Uterus (tissue), 4 donors: Measurements from ENCODE around the gene BCAT1. TPM values are rescaled to one million over a fixed set of nuclear protein-coding genes. Genes with fewer than 3 reads are reported as not detected.
"Not testable (repeated sequence)": the region's sequence is repeated elsewhere in the genome, so short reads cannot be mapped to it uniquely, and the experiment has no call there.

Experiments
- DNase-seq, 2 donors: peaks; one replicate each; pipeline ENCODE4 v3.0.0-alpha.2; 2019 to 2020
- H3K27ac ChIP-seq, 2 donors: fragments of 200-600 bp; sonication (generic); 1 replicate in 1 of 2; 2 replicates in 1 of 2; pipeline ENCODE4 v1.5.1; 2016 to 2018
- H3K27me3 ChIP-seq, 2 donors: fragments of 200-600 bp; sonication (generic); one replicate each; pipeline ENCODE4 v1.5.1; 2018 to 2019; ENCODE audit warnings: control low read depth in 1 of 2
- H3K36me3 ChIP-seq, 2 donors: fragments of 200-600 bp; sonication (generic); one replicate each; pipeline ENCODE4 v1.5.1; 2019; ENCODE audit warnings: control low read depth in 1 of 2
- H3K4me1 ChIP-seq, 2 donors: fragments of 200-600 bp; sonication (generic); one replicate each; pipeline ENCODE4 v1.5.1; 2018 to 2019; ENCODE audit warnings: control low read depth in 1 of 2
- H3K4me3 ChIP-seq, 2 donors: fragments of 200-600 bp; sonication (generic); 1 replicate in 1 of 2; 2 replicates in 1 of 2; pipeline ENCODE4 v1.5.1; 2018 to 2019; ENCODE audit warnings: mild to moderate bottlenecking in 1 of 2
- H3K9me3 ChIP-seq, 2 donors: fragments of 200-600 bp; sonication (generic); one replicate each; pipeline ENCODE4 v1.5.1; 2019; ENCODE audit warnings: control low read depth in 1 of 2
- POLR2A ChIP-seq, 2 donors: fragments of 450-650 bp; IDR thresholded peaks; one replicate each; pipeline ENCODE4 v1.6.1; 2016; ENCODE audit warnings: antibody characterized with exemption in 2 of 2, mild to moderate bottlenecking in 1 of 2, moderate library complexity in 1 of 2
- intact Hi-C: fragments of 100-400 bp; cut with DNase I; formaldehyde crosslinking; loops from one replicate; pipeline ENCODE4 v1.15.1; 2023; ENCODE audit warnings: low total_unique reads
- total RNA-seq, 4 donors: library from RNA; depleted of rRNA in 3 of 4; stranded (reverse); fragments of >200 nt in 3 of 4; gene quantifications; one replicate each; pipeline versions ENCODE4 v1.1.0 to v1.2.4, GENCODE V29; 2014 to 2023
- TF ChIP-seq, protein P1 (sequence below), 4 experiments: fragments of 200-600 bp in 2 of 4; fragments of 450-650 bp in 2 of 4; sonication (generic) in 2 of 4; IDR thresholded peaks; one replicate each; pipeline ENCODE4 v1.5.1; 2016 to 2019; ENCODE audit warnings: antibody characterized with exemption in 4 of 4, mild to moderate bottlenecking in 2 of 4, moderate library complexity in 1 of 4
- donor health status: DM: yes; HTN: yes; CAD: no.

Gene BCAT1
- total RNA-seq, 4 donors from 2014 or later = 23.6 to 221 (median 59.7) TPM

DNA sequence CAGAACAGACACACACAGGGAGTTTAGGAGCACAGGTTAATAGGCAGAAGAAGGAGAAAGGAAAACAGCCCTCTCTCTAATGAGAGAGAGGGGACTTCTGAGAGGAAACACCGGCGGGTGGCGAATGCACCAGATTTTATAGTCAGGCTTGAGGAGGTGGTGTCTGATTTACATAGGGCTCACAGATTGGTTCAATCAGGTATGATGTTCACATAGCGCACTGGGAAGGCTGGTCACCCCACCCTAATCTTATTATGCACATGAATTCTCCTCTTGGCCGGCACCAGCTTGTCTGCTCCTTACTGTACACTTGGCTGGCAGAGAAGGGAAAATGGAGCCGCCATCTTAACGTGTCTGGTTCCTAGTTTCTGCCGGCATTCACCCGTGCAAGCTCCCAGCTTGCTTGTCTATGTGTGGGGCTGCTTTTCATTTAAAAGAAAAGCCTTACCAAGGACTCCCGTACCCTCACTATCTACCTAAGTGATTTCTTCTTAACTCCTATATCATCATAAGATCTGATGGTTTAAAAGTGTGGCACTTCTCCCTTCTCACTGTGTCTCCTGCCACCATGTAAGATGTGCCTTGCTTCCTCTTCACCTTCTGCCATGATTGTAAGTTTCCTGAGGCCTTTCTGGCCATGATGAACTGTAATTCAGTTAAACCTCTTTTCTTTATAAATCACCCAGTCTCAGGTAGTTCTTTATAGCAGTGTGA is 15.1 kb downstream of the BCAT1 start:
- H3K9me3 ChIP-seq = no peaks in the 10 kb centered on the region
- DNase-seq = no peak
- TF ChIP-seq, protein P1, sequence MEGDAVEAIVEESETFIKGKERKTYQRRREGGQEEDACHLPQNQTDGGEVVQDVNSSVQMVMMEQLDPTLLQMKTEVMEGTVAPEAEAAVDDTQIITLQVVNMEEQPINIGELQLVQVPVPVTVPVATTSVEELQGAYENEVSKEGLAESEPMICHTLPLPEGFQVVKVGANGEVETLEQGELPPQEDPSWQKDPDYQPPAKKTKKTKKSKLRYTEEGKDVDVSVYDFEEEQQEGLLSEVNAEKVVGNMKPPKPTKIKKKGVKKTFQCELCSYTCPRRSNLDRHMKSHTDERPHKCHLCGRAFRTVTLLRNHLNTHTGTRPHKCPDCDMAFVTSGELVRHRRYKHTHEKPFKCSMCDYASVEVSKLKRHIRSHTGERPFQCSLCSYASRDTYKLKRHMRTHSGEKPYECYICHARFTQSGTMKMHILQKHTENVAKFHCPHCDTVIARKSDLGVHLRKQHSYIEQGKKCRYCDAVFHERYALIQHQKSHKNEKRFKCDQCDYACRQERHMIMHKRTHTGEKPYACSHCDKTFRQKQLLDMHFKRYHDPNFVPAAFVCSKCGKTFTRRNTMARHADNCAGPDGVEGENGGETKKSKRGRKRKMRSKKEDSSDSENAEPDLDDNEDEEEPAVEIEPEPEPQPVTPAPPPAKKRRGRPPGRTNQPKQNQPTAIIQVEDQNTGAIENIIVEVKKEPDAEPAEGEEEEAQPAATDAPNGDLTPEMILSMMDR (IDR thresholded peaks at IDR 0.05) = no peak
- TF ChIP-seq POLR2A (IDR thresholded peaks at IDR 0.05) = no peak
- no peak overlapping the region for H3K27ac ChIP-seq
- no peaks in the 10 kb centered on the region for H3K4me1 ChIP-seq
- H3K27me3 ChIP-seq = no peaks in the 10 kb centered on the region
- no peak overlapping the region for H3K4me3 ChIP-seq
- no peaks in the 10 kb centered on the region for H3K36me3 ChIP-seq
- intact Hi-C loops = no loop called here

DNA sequence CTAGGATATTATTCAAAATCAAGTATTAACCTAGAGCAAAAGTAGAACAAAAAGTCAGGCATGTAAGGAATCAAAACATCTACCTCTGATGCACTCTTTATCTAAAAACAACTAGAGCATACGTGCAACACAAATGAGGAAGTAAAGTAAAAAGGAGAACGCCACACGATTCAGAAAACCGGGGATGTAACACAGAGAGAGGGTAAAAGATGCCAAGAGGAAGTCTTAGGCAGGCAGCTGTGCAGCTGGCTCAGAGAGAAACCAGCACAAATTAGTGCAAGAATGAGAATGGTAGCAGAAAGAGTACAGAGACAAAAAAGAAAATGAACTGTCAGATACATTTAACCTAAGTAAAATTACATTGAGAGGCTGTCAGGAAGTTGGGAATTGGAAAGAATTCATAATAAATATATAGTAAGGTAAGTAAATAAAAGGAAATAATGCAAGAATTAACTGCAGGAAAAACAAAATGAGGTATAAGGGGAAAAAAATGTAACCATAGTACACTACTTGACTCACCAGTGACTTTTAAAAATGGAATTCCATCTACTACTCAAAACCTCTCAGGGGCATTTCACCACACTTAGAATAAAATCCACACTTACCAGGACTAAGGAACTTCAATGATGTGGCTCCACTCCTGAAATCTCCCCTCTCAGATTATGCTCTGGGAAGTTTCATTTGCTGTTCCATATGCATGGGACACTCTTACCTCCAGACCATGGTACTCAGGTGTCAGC is 17.1 kb downstream of the BCAT1 start:
- Histone ChIP-seq H3K9me3 (no peaks in the 10 kb centered on the region), H3K4me3 (no peak overlapping the region), H3K27me3 (no peaks in the 10 kb centered on the region), H3K4me1 (no peaks in the 10 kb centered on the region), H3K36me3 (no peaks in the 10 kb centered on the region), H3K27ac (no peak overlapping the region)
- intact Hi-C loops = no loop called here
- no peak for DNase-seq
- TF ChIP-seq POLR2A (IDR thresholded peaks at IDR 0.05) = no peak
- TF ChIP-seq, protein P1 (IDR thresholded peaks at IDR 0.05) = no peak

DNA sequence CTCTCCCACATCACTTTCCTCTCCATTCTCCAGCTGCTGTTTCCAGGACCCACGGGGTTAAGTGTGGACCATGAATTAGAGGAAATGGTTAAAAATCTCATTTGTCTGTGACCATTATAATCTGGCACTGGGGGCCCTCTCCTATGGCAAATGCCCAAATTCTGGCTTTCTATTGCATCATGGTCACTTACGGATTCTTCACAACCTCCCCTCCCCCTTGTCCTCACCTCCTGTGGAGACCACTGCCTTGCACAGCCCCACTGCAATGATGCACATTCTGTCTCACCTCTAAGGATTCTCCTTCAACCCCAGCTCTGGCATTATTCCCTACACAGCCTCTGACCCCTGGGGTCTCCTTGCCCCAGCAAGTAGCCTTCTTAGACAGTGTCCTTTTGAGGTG is 18.9 kb downstream of the BCAT1 start:
- DNase-seq = no peak
- Histone ChIP-seq H3K36me3 (no peaks in the 10 kb centered on the region), H3K27ac (no peak overlapping the region), H3K4me3 (no peak overlapping the region), H3K9me3 (no peaks in the 10 kb centered on the region), H3K27me3 (no peaks in the 10 kb centered on the region), H3K4me1 (no peaks in the 10 kb centered on the region)
- TF ChIP-seq POLR2A (IDR thresholded peaks at IDR 0.05) = no peak
- TF ChIP-seq, protein P1 (IDR thresholded peaks at IDR 0.05) = no peak
- intact Hi-C loops = no loop called here

DNA sequence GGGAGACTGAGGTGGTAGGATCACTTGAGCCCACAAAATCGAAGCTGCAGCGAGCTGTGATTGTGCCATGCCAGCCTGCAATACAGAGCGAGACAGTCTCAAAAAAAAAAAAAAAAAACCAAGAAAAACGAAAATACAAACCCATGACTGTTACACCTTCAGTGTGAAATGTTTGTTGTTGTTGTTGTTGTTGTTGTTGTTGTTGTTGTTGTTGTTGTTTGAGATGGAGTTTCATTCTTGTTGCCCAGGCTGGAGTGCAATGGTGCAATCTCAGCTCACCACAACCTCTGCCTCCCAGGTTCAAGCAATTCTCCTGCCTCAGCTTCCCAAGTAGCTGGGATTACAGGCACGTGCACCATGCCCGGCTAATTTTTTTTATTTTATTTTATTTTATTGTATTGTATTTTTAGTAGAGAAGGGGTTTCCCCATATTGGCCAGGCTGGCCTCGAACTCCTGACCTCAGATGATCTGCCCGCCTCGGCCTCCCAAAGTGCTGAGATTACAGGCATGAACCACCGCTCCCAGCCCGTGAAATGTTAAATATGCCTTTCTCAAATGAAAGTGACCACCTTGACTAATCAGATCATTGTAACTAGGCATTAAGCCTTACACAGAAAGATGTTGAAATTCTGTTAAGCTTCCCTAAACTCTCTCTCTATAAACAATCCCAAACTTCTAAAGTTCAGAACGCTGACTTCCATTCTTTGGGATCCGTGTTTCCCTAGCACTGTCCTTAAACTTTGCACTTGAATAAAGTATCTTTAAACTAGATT is 20.2 kb downstream of the BCAT1 start:
- H3K4me1 ChIP-seq, DNase-seq, H3K9me3 ChIP-seq, H3K36me3 ChIP-seq, H3K27me3 ChIP-seq, H3K27ac ChIP-seq, H3K4me3 ChIP-seq, intact Hi-C loops: not testable (repeated sequence)

DNA sequence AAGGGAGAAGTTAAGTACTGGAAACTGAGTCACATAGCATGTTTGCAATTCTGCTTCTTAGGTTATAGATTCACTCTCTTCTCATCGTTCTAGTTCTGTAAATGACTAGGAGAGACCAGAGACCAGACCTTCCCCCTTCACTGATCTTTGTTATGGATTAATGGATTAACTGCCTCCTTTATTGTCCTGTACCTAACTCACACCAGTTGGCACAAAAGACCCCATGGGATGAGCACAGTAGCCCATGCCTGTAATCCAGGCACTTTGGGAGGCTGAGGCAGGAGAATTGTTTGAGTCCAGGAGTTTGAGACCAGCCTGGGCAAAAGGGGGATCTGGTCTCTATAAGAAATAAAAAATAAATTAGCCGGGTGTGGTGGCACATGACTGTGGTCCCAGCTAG is 20.8 kb downstream of the BCAT1 start:
- Histone ChIP-seq H3K27me3 (no peaks in the 10 kb centered on the region), H3K9me3 (no peaks in the 10 kb centered on the region), H3K4me3 (no peak overlapping the region), H3K4me1 (no peaks in the 10 kb centered on the region), H3K27ac (no peak overlapping the region), H3K36me3 (no peaks in the 10 kb centered on the region)
- TF ChIP-seq POLR2A (IDR thresholded peaks at IDR 0.05) = no peak
- no peak for DNase-seq
- intact Hi-C loops = no loop called here

DNA sequence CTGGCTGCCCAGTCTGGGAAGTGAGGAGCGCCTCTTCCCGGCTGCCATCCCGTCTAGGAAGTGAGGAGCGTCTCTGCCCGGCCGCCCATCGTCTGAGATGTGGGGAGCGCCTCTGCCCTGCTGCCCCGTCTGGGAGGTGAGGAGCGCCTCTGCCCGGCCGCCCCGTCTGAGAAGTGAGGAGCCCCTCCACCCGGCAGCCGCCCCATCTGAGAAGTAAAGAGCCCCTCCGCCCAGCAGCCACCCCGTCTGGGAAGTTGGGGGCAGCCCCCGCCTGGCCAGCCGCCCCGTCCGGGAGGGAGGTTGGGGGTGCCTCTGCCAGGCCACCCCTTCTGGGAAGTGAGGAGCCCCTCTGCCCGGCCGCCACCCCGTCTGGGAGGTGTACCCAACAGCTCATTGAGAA is 22.8 kb downstream of the BCAT1 start:
- H3K27ac ChIP-seq, H3K9me3 ChIP-seq, H3K36me3 ChIP-seq, H3K27me3 ChIP-seq, intact Hi-C loops, H3K4me3 ChIP-seq, DNase-seq, H3K4me1 ChIP-seq: not testable (repeated sequence)
